ENCODE data around the gene EQTN. TPM values are rescaled to one million over a fixed set of nuclear protein-coding genes. Genes with fewer than 3 reads are reported as not detected.

EQTN gene
- total and polyA plus RNA-seq, 2 of the 13 experiments (the other 11 are each of a cell fraction or from before 2014, with no cell fraction given), result not detected

DNA sequence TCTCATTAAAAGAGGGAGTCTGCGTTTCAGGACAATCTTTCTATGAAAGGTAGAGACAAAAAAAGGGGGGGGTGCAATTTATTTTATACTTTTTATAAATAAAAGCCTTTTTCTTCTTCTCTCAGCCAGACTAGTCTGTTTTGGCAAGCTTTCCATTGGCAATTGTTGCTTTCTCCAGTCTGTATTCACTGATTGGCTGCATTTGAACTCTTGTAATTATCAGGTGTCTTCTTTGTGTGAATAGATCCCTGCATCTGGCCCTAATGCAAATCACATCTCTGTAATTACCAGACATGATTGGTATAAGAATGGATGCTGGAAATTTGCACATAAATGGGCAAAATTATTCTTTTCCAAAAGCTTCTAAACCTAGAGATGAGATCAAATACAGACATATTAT, 7.6 kb upstream of the EQTN start:
- Histone ChIP-seq H2AFZ (ENCODE audit: low read length) (no peak overlapping the region), H3K36me3 (replicated peaks in 1 of 2; ENCODE audit: control insufficient read depth in 1 of 2, insufficient read depth in 2 of 2, low read length in 2 of 2) (no peaks in the 10 kb centered on the region), H3K9me3 (ENCODE audit: low read length) (no peaks in the 10 kb centered on the region), H3K9ac (ENCODE audit: insufficient read depth, low read depth, low read length) (no peak overlapping the region), H4K20me1 (ENCODE audit: insufficient read depth, low read length) (no peaks in the 10 kb centered on the region), H3K79me2 (ENCODE audit: insufficient read depth, low read length) (no peaks in the 10 kb centered on the region), H3K4me2 (ENCODE audit: low read depth, low read length) (no peak overlapping the region), H3K27me3 (ENCODE audit: control insufficient read depth in 1 of 2, insufficient read depth in 2 of 2, low read length in 2 of 2) (no peaks in the 10 kb centered on the region; a peak in 1 of 5 replicates), H3K4me3 (replicated peaks in 1 of 3; ENCODE audit: insufficient read depth in 1 of 3, low read depth in 2 of 3, low read length in 3 of 3) (no peak overlapping the region), H3K27ac (ENCODE audit: extremely low read length, insufficient read depth, low read length) (no peak overlapping the region), H3K4me1 (ENCODE audit: insufficient read depth, low read length) (no peaks in the 10 kb centered on the region)
- no TSS peak for BruUV-seq (replicated peaks)
- in situ Hi-C loops (cut with HindIII; ENCODE audit: extremely low pct_ligation_motif_present, low pct_unique_long_range_greater_than_20kb), result no loop called here
- FAIRE-seq (no peak), DNase-seq (ENCODE audit: low spot score) (no peak), ATAC-seq (no peak)
- 0% methylated on average over 1 of the region's 1 CpG for WGBS (ENCODE audit: low lambda C conversion rate)
- TF ChIP-seq, protein P1, sequence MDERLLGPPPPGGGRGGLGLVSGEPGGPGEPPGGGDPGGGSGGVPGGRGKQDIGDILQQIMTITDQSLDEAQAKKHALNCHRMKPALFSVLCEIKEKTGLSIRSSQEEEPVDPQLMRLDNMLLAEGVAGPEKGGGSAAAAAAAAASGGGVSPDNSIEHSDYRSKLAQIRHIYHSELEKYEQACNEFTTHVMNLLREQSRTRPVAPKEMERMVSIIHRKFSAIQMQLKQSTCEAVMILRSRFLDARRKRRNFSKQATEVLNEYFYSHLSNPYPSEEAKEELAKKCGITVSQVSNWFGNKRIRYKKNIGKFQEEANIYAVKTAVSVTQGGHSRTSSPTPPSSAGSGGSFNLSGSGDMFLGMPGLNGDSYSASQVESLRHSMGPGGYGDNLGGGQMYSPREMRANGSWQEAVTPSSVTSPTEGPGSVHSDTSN (CRISPR knock-in tag; IDR thresholded peaks at IDR 0.05), result no peak
- TF ChIP-seq U2AF2 (IDR thresholded peaks at IDR 0.05; ENCODE audit: low read depth, low read length), result no peak
- TF ChIP-seq MEIS2 (CRISPR knock-in tag; IDR thresholded peaks at IDR 0.05), result no peak
- no peak for TF ChIP-seq ZNF431 (CRISPR knock-in tag; IDR thresholded peaks at IDR 0.05; ENCODE audit: borderline replicate concordance, low read depth)
- POLR2A ChIA-PET, result no interaction called here
- CTCF ChIA-PET (ENCODE audit: low intra/inter-chr PET ratio, low total read pairs), result no interaction called here
- intact Hi-C loops (cut with micrococcal nuclease; ENCODE audit: unreplicated experiment), result no loop called here

DNA sequence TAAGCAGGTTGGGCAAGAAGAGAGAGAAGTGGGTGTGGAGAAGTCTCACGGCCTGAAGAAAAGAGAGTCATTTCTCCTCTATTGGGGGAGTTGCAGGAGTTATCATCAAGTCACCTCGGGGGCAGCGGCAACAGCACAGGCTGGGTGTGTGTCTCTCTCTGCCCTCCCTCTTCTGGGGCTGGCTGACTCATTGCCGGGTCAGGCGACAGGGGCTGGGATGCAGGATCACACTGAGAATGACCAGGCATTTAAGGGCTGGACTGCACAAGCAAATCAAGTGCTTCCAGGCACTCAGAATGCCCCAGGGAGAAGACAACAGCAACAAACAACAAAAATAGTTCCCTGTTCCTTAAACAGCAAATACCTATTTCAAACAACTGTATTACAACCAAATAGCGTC, 6.3 kb upstream of the EQTN start:
- in situ Hi-C loops (cut with HindIII; ENCODE audit: extremely low pct_ligation_motif_present, low pct_unique_long_range_greater_than_20kb), result no loop called here
- DNase-seq (ENCODE audit: low spot score) (no peak), FAIRE-seq (no peak), ATAC-seq (peak; percentile 77)
- no peak overlapping the region for H3K4me3 ChIP-seq (replicated peaks in 1 of 3; ENCODE audit: insufficient read depth in 1 of 3, low read depth in 2 of 3, low read length in 3 of 3)
- H3K36me3 ChIP-seq (replicated peaks in 1 of 2; ENCODE audit: control insufficient read depth in 1 of 2, insufficient read depth in 2 of 2, low read length in 2 of 2), result no peaks in the 10 kb centered on the region
- H3K27ac ChIP-seq (ENCODE audit: extremely low read length, insufficient read depth, low read length), result no peak overlapping the region
- intact Hi-C loops (cut with micrococcal nuclease; ENCODE audit: unreplicated experiment), result no loop called here
- 16% methylated on average over 5 of the region's 6 CpGs for WGBS (ENCODE audit: low lambda C conversion rate)
- TF ChIP-seq FOSL2 (CRISPR knock-in tag; IDR thresholded peaks at IDR 0.05) (peak; percentile 29; the same call in 1 of the 2 replicates), NFE2L1 (CRISPR knock-in tag; IDR thresholded peaks at IDR 0.05; ENCODE audit: borderline replicate concordance) (no peak)
- no peaks in the 10 kb centered on the region for H4K20me1 ChIP-seq (ENCODE audit: insufficient read depth, low read length)
- CTCF ChIA-PET (ENCODE audit: low intra/inter-chr PET ratio, low total read pairs), result no interaction called here
- H2AFZ ChIP-seq (ENCODE audit: low read length), result no peak overlapping the region
- no peak overlapping the region for H3K4me2 ChIP-seq (ENCODE audit: low read depth, low read length)
- POLR2A ChIA-PET, result no interaction called here
- no peak overlapping the region for H3K9ac ChIP-seq (ENCODE audit: insufficient read depth, low read depth, low read length)
- no peaks in the 10 kb centered on the region; a peak in 1 of 5 replicates for H3K27me3 ChIP-seq (ENCODE audit: control insufficient read depth in 1 of 2, insufficient read depth in 2 of 2, low read length in 2 of 2)
- no TSS peak for BruUV-seq (replicated peaks)
- H3K9me3 ChIP-seq (ENCODE audit: low read length), result no peaks in the 10 kb centered on the region
- no peaks in the 10 kb centered on the region for H3K4me1 ChIP-seq (ENCODE audit: insufficient read depth, low read length)
- H3K79me2 ChIP-seq (ENCODE audit: insufficient read depth, low read length), result no peaks in the 10 kb centered on the region

Data from HepG2 (cell line).